HT-29 (cell line): Measurements from ENCODE around the gene FBXL16. TPM values are rescaled to one million over a fixed set of nuclear protein-coding genes. Genes with fewer than 3 reads are reported as not detected.
A peak's percentile ranks its signal among the peaks of the same experiment; 100 is the strongest.

Source experiments
- DNase-seq: peaks from one replicate; pipeline ENCODE4 v3.0.0-alpha.2; 2015; ENCODE audit warnings: low spot score
- total RNA-seq: library from RNA; depleted of rRNA; stranded (reverse); fragments of >200 nt; shearing (Covaris generic); gene quantifications from 2 replicates; pipeline ENCODE4 v1.2.3, GENCODE V29; 2014

Gene FBXL16
- total RNA-seq, 1 experiment from 2014 or later = 1.5 TPM

DNA sequence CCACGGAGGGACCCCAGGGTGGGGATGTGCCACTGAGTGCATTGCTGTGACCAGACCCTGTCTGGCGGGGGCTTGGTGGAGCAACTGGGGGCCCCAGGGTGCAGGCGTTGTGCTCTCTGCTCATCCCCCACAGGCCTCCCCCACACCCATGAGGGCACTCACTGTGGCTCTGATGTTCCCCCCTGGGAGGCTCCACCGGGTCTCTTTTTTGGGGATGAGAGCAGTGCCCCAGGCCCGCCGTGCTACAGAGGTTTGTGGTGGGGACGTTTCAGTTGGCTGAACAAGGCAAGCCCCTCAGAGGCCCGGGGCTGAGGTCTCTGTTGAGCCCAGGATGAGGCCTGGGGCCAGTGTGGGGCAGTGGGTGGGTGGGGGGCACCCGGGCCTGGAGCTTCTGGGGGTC is 18.1 kb upstream of the FBXL16 start:
- no peak for DNase-seq

GRCh38 chr16:722835-723633 is 17.4 kb upstream of the FBXL16 start:
- DNase-seq = no peak

- no peak for DNase-seq
Observed at GRCh38 chr16:721765-722540, 16.4 kb upstream of the FBXL16 start.

DNA sequence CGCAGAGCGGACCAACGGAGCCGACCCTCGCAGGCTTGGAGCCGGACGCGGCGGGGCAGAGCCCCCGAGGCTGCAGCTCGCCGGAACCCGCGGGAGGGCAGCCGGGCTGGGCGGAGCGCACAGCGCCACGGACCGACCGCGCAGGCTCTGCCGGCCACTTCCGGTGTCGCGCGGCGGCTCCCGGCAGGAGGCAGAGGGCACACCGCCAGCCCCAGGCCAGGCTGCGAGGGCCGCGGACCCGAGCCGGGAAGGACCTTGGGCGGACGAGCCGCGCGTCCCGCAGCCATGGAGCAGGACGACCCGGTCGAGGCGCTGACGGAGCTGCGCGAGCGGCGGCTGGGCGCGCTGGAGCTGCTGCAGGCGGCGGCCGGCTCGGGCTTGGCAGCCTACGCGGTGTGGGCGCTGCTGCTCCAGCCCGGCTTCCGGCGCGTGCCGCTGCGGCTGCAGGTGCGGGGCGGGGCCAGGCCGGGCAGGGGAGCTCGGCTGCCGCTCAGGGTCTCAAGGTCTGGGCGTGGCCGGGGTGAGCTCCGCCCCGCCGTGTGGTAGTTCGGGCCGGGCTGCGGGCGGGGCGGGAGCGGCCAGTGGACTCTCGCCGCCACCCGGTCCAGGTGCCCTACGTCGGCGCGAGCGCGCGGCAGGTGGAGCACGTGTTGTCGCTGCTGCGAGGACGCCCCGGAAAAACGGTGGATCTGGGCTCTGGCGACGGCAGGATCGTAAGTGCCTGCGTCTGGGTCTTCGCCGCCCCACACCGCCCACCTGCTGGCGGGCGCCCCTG is 15.6 kb upstream of the FBXL16 start, which contains the start of gene ANTKMT:
Gene ANTKMT (plus strand): TSS at position 157 of the 775 bp plus-strand sequence. CDS start 129 bp downstream, at position 286.
- peak; percentile 92 for DNase-seq

DNA sequence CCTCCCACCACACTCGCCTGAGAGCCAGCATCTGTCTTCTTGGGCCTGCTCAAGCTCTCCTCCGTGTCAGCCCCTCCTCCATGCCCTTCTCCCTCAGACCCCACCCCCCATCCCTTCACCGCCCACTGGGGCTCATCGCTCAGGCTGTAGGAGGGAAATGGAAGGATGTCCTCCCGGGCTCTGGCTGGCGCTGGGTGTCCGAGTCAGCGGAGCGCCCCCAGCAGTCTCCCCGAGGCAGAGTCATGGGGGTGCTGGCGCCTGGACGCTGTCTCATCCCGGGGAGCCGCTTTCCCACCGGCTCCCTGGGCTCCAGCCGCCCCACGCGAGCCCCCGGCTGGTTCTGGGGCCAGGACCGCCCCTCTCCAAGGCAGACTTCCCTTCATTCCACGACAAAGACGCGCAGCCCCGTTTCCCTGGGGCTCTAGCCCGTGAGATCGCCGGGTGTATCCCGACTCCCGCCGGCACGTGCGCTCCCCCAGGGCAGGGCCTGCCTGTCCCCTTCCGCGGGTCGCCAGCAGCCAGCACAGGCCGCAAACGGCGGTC is 14.9 kb upstream of the FBXL16 start:
- DNase-seq = peak; percentile 36

GRCh38 chr16:719815-720446 is 14.3 kb upstream of the FBXL16 start:
- DNase-seq = peak; percentile 60

DNA sequence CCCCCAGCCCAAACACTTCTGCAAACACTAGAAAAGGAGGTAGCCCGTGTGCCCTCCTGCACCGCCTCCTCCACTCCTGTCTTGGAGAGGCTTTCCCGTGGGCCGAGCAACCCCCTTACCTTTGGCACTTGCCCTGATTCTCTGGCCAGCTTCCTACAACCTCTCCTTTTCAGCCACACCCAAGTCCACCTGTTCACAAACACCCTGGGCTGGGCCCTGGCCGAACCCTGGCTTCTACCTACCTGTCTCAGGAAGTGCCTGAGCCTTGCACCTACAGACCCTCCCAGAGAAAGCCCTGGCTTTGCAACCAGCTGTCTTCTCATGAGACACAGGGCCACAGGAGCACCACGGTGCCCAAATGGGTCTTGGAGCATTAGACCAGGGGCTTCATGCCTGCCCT is 13.3 kb upstream of the FBXL16 start:
- no peak for DNase-seq

GRCh38 chr16:718389-718788 is 12.8 kb upstream of the FBXL16 start:
- no peak for DNase-seq

DNA sequence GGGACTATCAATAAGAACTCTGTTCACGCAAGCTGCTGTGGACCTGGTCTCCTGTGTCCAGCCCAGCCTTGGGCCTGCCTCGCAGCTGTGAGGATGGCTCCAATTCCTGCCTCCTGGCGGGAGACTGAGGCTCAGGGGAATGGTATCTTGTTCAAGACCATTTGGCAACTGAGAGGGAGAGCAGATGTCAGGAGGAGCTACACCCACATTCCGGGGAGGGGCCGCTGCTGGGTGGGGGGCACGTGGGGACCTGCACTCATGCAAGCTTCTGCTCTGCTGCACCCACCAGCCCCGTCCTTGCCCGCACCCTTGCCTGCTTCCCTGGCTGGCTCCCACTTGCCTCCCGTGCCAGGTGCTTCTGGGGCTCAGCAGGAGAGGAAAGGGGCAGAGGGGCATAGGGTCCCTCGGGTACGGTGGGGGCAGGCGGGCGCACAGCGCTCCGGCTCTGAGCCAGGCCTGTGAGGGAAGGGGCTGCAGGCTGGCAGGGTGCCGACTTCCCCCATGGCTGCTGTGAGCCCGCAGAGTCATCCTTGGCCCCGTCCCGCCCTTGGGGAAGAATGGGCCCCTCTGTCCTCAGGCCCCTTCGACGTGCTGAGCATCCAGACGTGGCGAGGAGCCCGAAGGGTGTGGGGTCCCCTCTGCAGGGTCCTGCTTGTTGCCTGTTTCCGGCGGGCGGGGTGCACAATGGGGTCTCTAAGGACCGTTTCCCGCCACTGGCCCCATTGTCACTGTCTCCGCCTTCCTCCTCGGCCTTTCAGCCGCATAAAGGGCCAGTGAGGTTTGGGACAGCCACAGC is 12.0 kb upstream of the FBXL16 start:
- DNase-seq = no peak

DNA sequence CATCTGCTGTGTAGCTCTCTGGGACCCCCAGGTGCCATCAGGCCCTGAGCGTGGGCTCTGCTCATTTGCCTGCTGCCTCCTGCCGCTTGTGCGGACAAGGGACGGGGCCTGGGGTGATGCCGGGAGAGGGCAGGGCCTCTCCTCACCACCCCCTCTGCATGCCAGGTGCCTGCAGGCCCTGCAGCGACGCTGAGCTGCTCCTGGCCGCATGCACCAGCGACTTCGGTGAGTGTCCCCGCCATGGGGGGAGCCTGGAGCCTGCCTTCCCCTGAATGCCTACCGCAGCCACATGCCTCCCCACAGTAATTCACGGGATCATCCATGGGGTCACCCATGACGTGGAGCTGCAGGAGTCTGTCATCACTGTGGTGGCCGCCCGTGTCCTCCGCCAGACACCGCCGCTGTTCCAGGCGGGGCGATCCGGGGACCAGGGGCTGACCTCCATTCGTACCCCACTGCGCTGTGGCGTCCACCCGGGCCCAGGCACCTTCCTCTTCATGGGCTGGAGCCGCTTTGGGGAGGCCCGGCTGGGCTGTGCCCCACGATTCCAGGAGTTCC is 11.2 kb upstream of the FBXL16 start:
- no peak for DNase-seq

GRCh38 chr16:716200-716568 is 10.6 kb upstream of the FBXL16 start:
- DNase-seq = peak; percentile 60

GRCh38 chr16:715477-716199 is 10.0 kb upstream of the FBXL16 start:
- DNase-seq = no peak

DNA sequence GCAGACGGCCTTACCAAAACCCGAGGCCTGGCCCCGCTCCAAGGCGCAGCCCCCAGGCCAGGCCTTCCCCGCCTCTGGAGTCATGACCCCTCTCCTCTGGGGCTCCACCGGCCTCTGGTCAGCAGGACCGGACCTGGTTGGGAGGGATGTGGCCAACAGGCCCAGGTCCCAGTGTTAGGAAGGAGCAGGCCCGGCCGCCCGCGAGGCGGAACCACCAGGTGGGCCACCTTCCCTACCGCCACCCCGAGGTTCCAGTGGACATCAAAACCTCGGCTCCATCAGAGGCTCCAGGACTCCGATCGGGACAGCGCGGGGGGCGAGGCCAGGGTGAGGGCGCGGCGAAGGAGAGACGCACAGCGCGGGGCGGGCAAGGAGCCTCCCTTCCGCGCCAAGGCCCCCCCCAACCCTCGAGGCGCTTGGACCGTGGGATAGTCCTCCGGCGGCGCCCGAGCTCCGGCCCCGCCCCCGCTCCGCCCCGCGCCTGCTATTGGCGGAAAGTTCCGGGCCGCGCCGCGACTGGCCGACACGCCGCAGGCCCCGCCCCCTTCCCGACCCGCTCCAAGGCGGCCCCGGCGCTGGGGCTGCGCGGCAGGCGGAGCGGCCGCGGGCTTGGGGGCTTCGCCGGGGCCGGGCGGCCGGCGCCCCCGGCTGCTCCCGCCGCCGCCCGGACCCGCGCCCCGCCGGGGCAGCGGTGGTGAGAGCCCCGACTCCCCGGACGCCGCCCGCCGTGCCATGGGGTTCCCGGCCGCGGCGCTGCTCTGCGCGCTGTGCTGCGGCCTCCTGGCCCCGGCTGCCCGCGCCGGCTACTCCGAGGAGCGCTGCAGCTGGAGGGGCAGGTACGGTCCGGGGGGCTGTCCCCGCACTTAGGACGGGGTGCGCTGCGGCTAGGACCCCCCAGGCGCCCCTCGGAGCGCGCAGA is 9.2 kb upstream of the FBXL16 start, which contains the start of gene METRN:
Gene METRN (plus strand): TSS at position 561 of the 919 bp plus-strand sequence. CDS start 172 bp downstream, at position 733.
- DNase-seq = peak; percentile 80

- no peak for DNase-seq
Observed at GRCh38 chr16:714079-714478, 8.5 kb upstream of the FBXL16 start.

DNA sequence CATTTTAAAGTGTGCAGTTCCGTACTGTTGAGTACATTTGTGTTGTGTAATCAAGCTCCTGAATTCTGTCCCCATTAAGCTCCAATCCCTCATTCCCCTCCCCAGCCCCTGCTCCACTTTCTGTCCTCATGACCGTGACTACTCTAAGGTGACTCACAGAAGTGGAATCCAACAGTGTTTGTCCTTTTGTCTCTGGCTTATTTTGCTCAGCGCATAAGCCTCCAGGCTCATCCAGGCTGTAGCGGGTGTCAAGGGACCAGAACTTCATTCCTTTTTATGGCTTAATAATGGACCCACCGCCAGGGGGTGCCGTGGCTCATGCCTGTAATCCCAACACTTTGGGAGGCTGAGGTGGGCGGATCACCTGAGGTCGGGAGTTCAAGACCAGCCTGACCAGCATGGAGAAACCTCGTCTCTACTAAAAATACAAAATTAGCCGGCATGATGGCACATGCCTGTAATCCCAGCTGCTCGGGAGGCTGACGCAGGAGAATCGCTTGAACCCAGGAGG is 7.2 kb upstream of the FBXL16 start:
- DNase-seq = peak; percentile 77

DNA sequence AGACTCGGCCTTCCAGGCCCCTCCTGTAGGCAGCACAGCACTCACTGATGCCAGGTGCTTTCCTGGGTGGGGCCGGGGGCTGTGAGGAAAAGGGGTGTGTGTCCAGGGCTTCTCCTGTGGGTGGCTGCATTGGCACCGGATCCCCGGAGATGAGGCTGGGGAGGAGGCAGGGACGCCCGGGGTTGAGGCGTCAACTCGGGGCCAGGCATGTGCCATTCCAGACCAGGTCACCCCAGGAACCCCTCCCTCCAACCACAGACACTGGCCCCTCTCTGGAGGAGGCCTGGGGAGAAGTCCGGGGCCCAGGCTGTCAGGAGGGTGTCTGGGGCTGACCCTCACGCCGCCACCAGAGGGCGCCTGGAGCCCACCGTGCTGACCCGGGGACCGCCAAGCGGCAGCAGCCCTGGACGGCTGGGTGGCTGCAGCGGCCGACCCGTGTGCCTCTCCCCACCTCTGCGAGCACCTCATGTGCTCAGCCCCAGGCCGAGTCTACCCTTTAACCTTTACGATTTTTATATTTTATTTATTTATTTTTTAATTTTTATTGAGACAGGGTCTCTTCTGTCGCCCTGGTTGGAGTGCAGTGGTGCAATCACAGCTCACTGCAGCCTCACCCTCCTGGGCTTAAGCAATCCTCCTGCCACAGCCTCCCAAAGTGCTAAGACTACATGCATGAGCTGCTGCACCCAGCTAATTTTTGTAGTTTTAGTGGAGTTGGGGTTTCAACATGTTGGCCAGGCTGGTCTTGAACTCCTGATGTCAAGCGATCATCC is 6.1 kb upstream of the FBXL16 start:
- DNase-seq = peak; percentile 71

DNA sequence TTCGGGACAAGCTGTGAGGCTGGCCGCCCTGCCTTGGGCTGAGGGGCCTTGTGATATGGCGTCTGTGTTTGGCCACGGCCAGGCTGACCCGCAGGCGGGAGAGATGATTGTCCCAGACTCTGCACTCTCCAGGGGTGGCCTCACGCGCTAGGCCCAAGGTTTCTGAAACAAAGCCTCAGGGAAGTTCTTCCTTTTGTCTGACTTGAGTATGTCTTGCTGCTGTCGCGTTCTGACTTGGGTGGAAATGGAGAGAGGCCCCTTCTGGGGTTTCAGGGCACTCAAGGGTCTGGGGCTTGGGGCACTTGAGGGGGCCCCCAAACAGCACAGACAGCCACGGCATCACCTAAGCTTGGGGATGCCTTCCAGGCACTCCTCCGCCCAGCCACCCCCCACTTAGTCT is 5.5 kb upstream of the FBXL16 start:
- no peak for DNase-seq
